Muscle of leg (tissue), 11 donors: ENCODE measurements around the gene ACSS2. TPM values are rescaled to one million over a fixed set of nuclear protein-coding genes. Genes with fewer than 3 reads are reported as not detected.
A peak's percentile ranks its signal among the peaks of the same experiment; 100 is the strongest.
"Not testable (repeated sequence)": the region's sequence is repeated elsewhere in the genome, so short reads cannot be mapped to it uniquely, and the experiment has no call there.

Experiments
- DNase-seq: peaks from one replicate; pipeline ENCODE4 v3.0.0; 2013
- H3K27ac ChIP-seq: one replicate; pipeline ENCODE4 v1.5.1; 2013; ENCODE audit warnings: mild to moderate bottlenecking, low read length, control low read depth
- H3K27me3 ChIP-seq: one replicate; pipeline ENCODE4 v1.6.1; 2013; ENCODE audit warnings: low read length; ENCODE audit not compliant: control insufficient read depth, insufficient read depth
- H3K36me3 ChIP-seq: one replicate; pipeline ENCODE4 v1.6.1; 2013; ENCODE audit warnings: low read length; ENCODE audit not compliant: control insufficient read depth, insufficient read depth
- H3K4me1 ChIP-seq: one replicate; pipeline ENCODE4 v1.6.1; 2013; ENCODE audit warnings: low read length; ENCODE audit not compliant: control insufficient read depth, insufficient read depth
- H3K4me3 ChIP-seq: one replicate; pipeline ENCODE4 v1.5.1; 2013; ENCODE audit warnings: low read length, control low read depth
- H3K9me3 ChIP-seq: replicated peaks from 2 replicates; pipeline ENCODE4 v1.6.1; 2013; ENCODE audit warnings: low read depth, low read length; ENCODE audit not compliant: control insufficient read depth
- WGBS: methylation state at CpG from one replicate; pipeline ENCODE4 v1.1.5; 2013; ENCODE audit warnings: missing lambda C conversion rate; ENCODE audit not compliant: insufficient coverage; 5-methylcytosine and 5-hydroxymethylcytosine counted together
- polyA plus RNA-seq, 8 donors: library from polyadenylated mRNA; unstranded; fragments of 120-200 nt; gene quantifications; one replicate each; pipeline versions ENCODE4 v1.2.1 to v1.2.3, GENCODE V29; 2013; ENCODE audit warnings: inconsistent platforms in 1 of 8, low replicate concordance in 1 of 8; ENCODE audit not compliant: insufficient read length in 8 of 8, insufficient read depth in 1 of 8
- total RNA-seq: library from RNA; stranded (reverse); fragments of 120-200 nt; gene quantifications from one replicate; pipeline ENCODE4 v1.2.4, GENCODE V29; 2013

ACSS2 gene
- total and polyA plus RNA-seq, 9 donors, result 39.1 to 61.4 (median 49.1) TPM

GRCh38 chr20:34872622-34873224 is 3.7 kb upstream of the ACSS2 start, which contains the start of gene GGT7:
Gene GGT7, minus strand, starts transcription at chr20:34872856. Its CDS starts 41 bp downstream, at chr20:34872815.
- WGBS, result under 1% methylated on average over 50 of the region's 52 CpGs
- peak; percentile 82 for DNase-seq
- Histone ChIP-seq H3K4me3 (peak within 1 kb of the TSS; percentile 54), H3K27ac (no peak within 1 kb of the TSS), H3K4me1 (peaks cover 37% of the 10 kb centered on the region), H3K9me3 (no peaks in the 10 kb centered on the region), H3K36me3 (no peaks in the 10 kb centered on the region), H3K27me3 (no peaks in the 10 kb centered on the region)

GRCh38 chr20:34873583-34874093 is 2.8 kb upstream of the ACSS2 start:
- Histone ChIP-seq H3K4me3 (no peak overlapping the region), H3K27ac (no peak overlapping the region), H3K36me3 (no peaks in the 10 kb centered on the region), H3K4me1 (peaks cover 37% of the 10 kb centered on the region), H3K27me3 (no peaks in the 10 kb centered on the region), H3K9me3 (no peaks in the 10 kb centered on the region)
- no peak for DNase-seq
- WGBS, result no CpG with 5 or more reads among the region's 3 CpGs

- Histone ChIP-seq H3K27ac (no peak overlapping the region), H3K9me3 (no peaks in the 10 kb centered on the region), H3K36me3 (no peaks in the 10 kb centered on the region), H3K4me1 (peaks cover 37% of the 10 kb centered on the region), H3K27me3 (no peaks in the 10 kb centered on the region), H3K4me3 (no peak overlapping the region)
- no CpG with 5 or more reads among the region's 2 CpGs for WGBS
- peak; percentile 85 for DNase-seq
These were observed 2.2 kb upstream of the ACSS2 start for GRCh38 chr20:34874094-34874654.

GRCh38 chr20:34875642-34876405 is 588 bp upstream of the ACSS2 start:
- peak overlapping the region; percentile 75 for H3K4me3 ChIP-seq
- no peaks in the 10 kb centered on the region for H3K36me3 ChIP-seq
- peak overlapping the region; percentile 94 for H3K27ac ChIP-seq
- H3K4me1 ChIP-seq, result peaks cover 31% of the 10 kb centered on the region
- no peaks in the 10 kb centered on the region for H3K27me3 ChIP-seq
- 7% methylated on average over 14 of the region's 20 CpGs for WGBS
- H3K9me3 ChIP-seq, result no peaks in the 10 kb centered on the region
- peak; percentile 98 for DNase-seq

- Histone ChIP-seq H3K4me1 (peaks cover 8% of the 10 kb centered on the region), H3K9me3 (no peaks in the 10 kb centered on the region), H3K27me3 (no peaks in the 10 kb centered on the region), H3K27ac (no peak overlapping the region), H3K4me3 (no peak overlapping the region), H3K36me3 (peaks cover 15% of the 10 kb centered on the region)
- whole genome bisulfite sequencing, result no CpG with 5 or more reads among the region's 6 CpGs
- DNase-seq, result no peak
These were observed 3.9 kb downstream of the ACSS2 start for GRCh38 chr20:34880215-34880850.

- not testable (repeated sequence) for H3K4me3 ChIP-seq, H3K9me3 ChIP-seq, H3K27ac ChIP-seq, H3K4me1 ChIP-seq, H3K27me3 ChIP-seq, DNase-seq
- H3K36me3 ChIP-seq, result peaks cover 15% of the 10 kb centered on the region
- WGBS, result no CpG with 5 or more reads among the region's 7 CpGs
These were observed 4.6 kb downstream of the ACSS2 start for GRCh38 chr20:34880971-34881370.

GRCh38 chr20:34881689-34882088 is 5.3 kb downstream of the ACSS2 start:
- Histone ChIP-seq H3K27me3 (no peaks in the 10 kb centered on the region), H3K27ac (no peak overlapping the region), H3K9me3 (no peaks in the 10 kb centered on the region), H3K4me1 (peaks cover 3% of the 10 kb centered on the region), H3K4me3 (no peak overlapping the region), H3K36me3 (peaks cover 15% of the 10 kb centered on the region)
- no peak for DNase-seq
- 75% methylated on average over 1 of the region's 2 CpGs for WGBS

GRCh38 chr20:34883087-34883688 is 6.8 kb downstream of the ACSS2 start:
- H3K27ac ChIP-seq, result no peak overlapping the region
- H3K27me3 ChIP-seq, result no peaks in the 10 kb centered on the region
- H3K9me3 ChIP-seq, result no peaks in the 10 kb centered on the region
- no peaks in the 10 kb centered on the region for H3K4me1 ChIP-seq
- H3K36me3 ChIP-seq, result peaks cover 15% of the 10 kb centered on the region
- H3K4me3 ChIP-seq, result no peak overlapping the region
- no peak for DNase-seq

GRCh38 chr20:34883809-34884208 is 7.4 kb downstream of the ACSS2 start:
- Histone ChIP-seq H3K27me3 (no peaks in the 10 kb centered on the region), H3K4me1 (no peaks in the 10 kb centered on the region), H3K27ac (no peak overlapping the region), H3K36me3 (peaks cover 15% of the 10 kb centered on the region), H3K9me3 (no peaks in the 10 kb centered on the region), H3K4me3 (no peak overlapping the region)
- DNase-seq, result no peak
- 80% methylated on average over 1 of the region's 4 CpGs for WGBS
